Ovary (tissue), 3 donors: ENCODE results near the gene PRDM4.

Experiments used
- CTCF ChIP-seq, 3 donors: fragments of 450-650 bp in 2 of 3; fragments of 200-600 bp in 1 of 3; IDR thresholded peaks; one replicate each; pipeline versions ENCODE4 v1.5.1 to v1.8.0; 2016 to 2022; ENCODE audit warnings: antibody characterized with exemption in 3 of 3, mild to moderate bottlenecking in 1 of 3
- EP300 ChIP-seq: sonication (generic); formaldehyde crosslinking; IDR thresholded peaks from one replicate; pipeline ENCODE4 v1.6.1; 2017; ENCODE audit warnings: antibody characterized with exemption
- donor health status: DM: no; HTN: no; CAD: no.

GRCh38 chr12:107684990-107685359 is 76.0 kb downstream of the PRDM4 start:
- no peak for TF ChIP-seq CTCF (IDR thresholded peaks at IDR 0.05)
- no peak for TF ChIP-seq EP300
